Activated naive CD8-positive, alpha-beta T cell treated with anti-CD3 and anti-CD28 coated beads, Interleukin-2, amount 10 ng/mL, durations not matched to agents 7 days and 5 days (primary cell): ENCODE results near the gene EEF1G. TPM values are rescaled to one million over a fixed set of nuclear protein-coding genes. Genes with fewer than 3 reads are reported as not detected.
"Not testable (repeated sequence)": the region's sequence is repeated elsewhere in the genome, so short reads cannot be mapped to it uniquely, and the experiment has no call there.

Experiments
- ATAC-seq: fragments of 150-1000 bp; cut with Tn5 transposase; one replicate; pipeline ENCODE4 v1.10.0; 2021; ENCODE audit warnings: low read depth, moderate library complexity
- POLR2A ChIA-PET: fragments of 350-600 bp; sonication (Branson Sonifier 250); formaldehyde crosslinking; loops from one replicate; lab custom pipeline; 2021; ENCODE audit warnings: antibody characterized with exemption; lab: Charles Lee
- DNase-seq: peaks from one replicate; pipeline ENCODE4 v3.0.0; 2021
- H3K27ac Mint-ChIP-seq: one replicate; pipeline ENCODE4 v1.8.0; 2022; ENCODE audit warnings: mild to moderate bottlenecking, mixed read lengths
- H3K27me3 Mint-ChIP-seq: one replicate; pipeline ENCODE4 v1.8.0; 2022; ENCODE audit warnings: mild to moderate bottlenecking, moderate library complexity, mixed read lengths
- H3K36me3 Mint-ChIP-seq: one replicate; pipeline ENCODE4 v1.8.0; 2021; ENCODE audit warnings: mild to moderate bottlenecking, mixed read lengths
- H3K4me1 Mint-ChIP-seq: one replicate; pipeline ENCODE4 v1.8.0; 2021; ENCODE audit warnings: mixed read lengths
- H3K4me3 Mint-ChIP-seq: one replicate; pipeline ENCODE4 v1.8.0; 2022; ENCODE audit warnings: mild to moderate bottlenecking, moderate library complexity, mixed read lengths
- H3K9me3 Mint-ChIP-seq: one replicate; pipeline ENCODE4 v1.8.0; 2021; ENCODE audit warnings: mixed read lengths
- total RNA-seq, 2 experiments: library from RNA; stranded (reverse); gene quantifications; one replicate each; pipeline ENCODE4 v1.2.3, GENCODE V29; 2021

EEF1G gene
- total RNA-seq, 2 experiments from 2014 or later: 1,132 to 1,152 TPM

DNA sequence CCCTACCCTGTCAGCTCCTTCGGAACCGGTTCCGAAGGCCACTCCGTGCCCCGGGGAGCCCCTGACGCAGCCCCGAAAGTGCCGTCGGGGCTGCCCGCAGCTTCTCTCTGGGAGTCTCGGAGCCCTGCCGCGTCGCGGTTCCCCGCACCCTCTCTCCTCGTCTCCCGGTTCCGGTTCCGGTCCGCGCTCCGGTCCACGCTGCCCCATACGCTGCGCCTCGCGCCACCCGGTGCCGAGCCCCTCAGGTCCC, 27.4 kb upstream of the EEF1G start:
- ATAC-seq (no peak), DNase-seq (no peak)
- Mint-ChIP-seq H3K27me3 (no peaks in the 10 kb centered on the region), H3K9me3 (no peaks in the 10 kb centered on the region), H3K36me3 (peaks cover 51% of the 10 kb centered on the region), H3K4me1 (peaks cover 34% of the 10 kb centered on the region), H3K27ac (peak overlapping the region; percentile 88), H3K4me3 (peak overlapping the region; percentile 87)
- POLR2A ChIA-PET: interaction anchor here (0.6 to 4.2 kb wide), 20 partner anchors 9 to 280 kb away, joined by 3 to 83 read pairs (median 8); partner anchors contain the start of genes B3GAT3, BSCL2, C11orf98 and CSKMT

DNA sequence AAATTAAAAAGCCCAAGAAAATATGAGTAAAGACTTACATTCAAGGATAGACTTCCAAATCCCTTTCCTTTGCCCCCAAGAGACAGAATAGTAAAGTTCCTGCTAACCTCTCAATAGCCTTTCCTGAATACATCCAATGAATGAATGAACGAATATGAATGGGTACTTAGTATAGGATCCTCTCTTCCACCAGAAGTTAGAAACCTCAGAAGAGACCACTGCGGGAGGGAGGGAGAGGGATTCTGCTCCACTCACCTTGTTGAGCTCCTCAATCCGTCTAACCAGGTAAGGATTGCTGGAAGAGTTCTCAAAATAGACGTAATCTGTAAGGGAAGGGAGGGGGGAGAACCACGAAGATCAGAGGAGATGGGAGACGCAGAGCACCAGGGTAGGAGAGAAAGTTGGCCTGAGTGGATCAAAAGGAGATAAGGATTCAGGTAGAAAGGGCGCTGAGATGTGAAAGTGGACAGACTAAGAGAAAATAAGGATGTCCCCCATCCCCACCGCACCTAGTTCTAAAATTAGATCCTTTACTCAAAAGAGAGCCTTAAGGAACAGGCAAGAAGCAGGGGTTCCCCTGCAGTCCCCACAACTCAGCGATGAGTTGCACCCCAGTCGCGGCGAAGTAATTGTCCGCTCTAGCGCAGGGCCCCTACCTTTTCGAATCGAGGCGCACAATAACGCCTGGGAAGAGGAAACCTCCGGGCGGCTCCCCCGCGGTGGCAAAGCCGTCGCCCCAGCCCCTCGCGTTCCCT, 26.9 kb upstream of the EEF1G start:
- Mint-ChIP-seq H3K9me3 (no peaks in the 10 kb centered on the region), H3K27ac (peak overlapping the region; percentile 88), H3K4me1 (peaks cover 35% of the 10 kb centered on the region), H3K27me3 (no peaks in the 10 kb centered on the region), H3K36me3 (peaks cover 52% of the 10 kb centered on the region), H3K4me3 (peak overlapping the region; percentile 87)
- no peak for ATAC-seq
- POLR2A ChIA-PET: interaction anchor here (0.5 to 4.2 kb wide), 17 partner anchors 9 to 256 kb away, joined by 3 to 83 read pairs (median 14); partner anchors contain the start of genes B3GAT3, BSCL2, C11orf98 and CSKMT
- DNase-seq: no peak

DNA sequence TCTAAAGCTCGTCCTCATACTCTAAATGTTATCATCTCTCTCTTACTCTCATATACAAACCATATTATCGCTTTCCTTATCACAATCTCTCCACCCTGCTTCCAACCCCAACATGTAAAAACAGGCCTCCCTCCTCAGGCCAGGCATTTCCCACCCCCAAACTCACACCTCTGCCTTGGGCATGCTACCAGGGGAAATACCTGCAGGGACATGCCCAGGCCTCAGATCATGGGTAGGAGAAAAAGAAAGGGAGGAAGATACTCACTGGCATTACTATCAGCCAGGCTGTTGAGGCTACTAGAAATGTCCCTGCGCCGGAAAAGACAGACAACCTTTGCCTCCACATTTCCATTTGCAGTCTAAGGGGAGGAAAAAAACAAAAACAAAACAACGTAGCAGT, 26.2 kb upstream of the EEF1G start:
- H3K4me3 Mint-ChIP-seq: peak overlapping the region; percentile 87
- no peaks in the 10 kb centered on the region for H3K9me3 Mint-ChIP-seq
- DNase-seq: no peak
- H3K36me3 Mint-ChIP-seq: peaks cover 51% of the 10 kb centered on the region
- no peak for ATAC-seq
- H3K27me3 Mint-ChIP-seq: no peaks in the 10 kb centered on the region
- H3K4me1 Mint-ChIP-seq: peaks cover 39% of the 10 kb centered on the region
- H3K27ac Mint-ChIP-seq: peak overlapping the region; percentile 88
- POLR2A ChIA-PET: interaction anchor here (0.5 to 4.2 kb wide), 19 partner anchors 8 to 256 kb away, joined by 3 to 83 read pairs (median 5); partner anchors contain the start of genes B3GAT3, C11orf98, CSKMT and EEF1G

DNA sequence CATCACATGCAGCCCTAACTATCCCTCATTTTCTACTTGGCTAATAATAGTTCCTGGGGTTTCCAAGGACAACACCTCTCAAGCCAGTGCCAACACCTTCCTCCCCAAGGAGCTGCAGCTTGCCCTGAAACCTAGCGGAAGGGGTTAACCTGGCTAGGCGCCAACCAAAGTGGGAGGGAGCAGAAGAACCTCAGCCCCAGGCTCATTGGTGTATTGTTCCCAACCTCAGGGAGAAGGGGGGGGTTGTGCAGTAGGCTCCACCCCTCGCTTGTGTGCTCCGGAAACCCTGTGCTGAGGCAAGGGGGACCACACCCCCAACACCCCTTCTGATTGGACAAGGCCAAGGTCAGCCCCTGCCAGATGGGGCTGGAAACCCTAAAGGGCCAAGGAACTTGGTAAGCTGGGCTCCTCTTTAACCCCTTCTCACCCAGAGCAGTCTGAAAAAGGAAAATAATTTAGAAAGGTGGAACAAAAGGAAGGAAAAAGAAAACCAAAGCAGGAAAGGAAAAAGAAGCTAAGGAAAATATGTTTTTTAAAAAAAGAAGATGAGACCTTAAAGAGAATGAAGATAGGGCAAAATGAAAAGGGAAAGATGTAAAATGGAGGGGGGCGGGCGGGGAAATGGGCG, 25.5 kb upstream of the EEF1G start:
- Mint-ChIP-seq H3K36me3 (peaks cover 55% of the 10 kb centered on the region), H3K27me3 (no peaks in the 10 kb centered on the region), H3K4me1 (peaks cover 40% of the 10 kb centered on the region), H3K4me3 (peak overlapping the region; percentile 87), H3K9me3 (no peaks in the 10 kb centered on the region), H3K27ac (peak overlapping the region; percentile 88)
- POLR2A ChIA-PET: interaction anchor here (0.6 to 4.2 kb wide), 20 partner anchors 8 to 283 kb away, joined by 3 to 49 read pairs (median 4); partner anchors contain the start of genes B3GAT3, C11orf98, CSKMT and EEF1G
- DNase-seq (peak; percentile 89), ATAC-seq (peak; percentile 64)

DNA sequence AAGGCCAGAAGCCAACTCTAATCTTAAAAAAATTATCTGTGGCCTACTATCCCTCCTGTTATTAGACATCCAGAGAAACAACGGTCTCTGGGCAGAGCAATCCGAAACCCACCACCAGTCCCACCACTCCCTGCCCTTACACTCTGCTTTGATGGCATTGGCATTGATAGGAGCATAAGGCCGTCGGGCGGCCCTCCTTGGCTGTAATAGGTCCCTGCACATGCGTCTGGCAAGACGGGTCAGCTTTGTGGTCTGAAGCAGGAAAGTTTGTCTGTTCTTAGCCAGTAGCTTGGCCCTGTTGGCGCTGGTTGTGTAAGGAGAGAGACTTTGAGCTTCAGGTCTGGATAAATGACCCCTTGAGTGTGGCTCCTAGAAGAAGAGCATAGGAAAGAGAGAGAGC, 21.4 kb upstream of the EEF1G start:
- H3K27me3 Mint-ChIP-seq: no peaks in the 10 kb centered on the region
- H3K4me1 Mint-ChIP-seq: peaks cover 50% of the 10 kb centered on the region
- POLR2A ChIA-PET: interaction anchor here (0.6 to 1.0 kb wide), 4 partner anchors 77 to 166 kb away, joined by 3 to 4 read pairs (median 3); partner anchors contain the start of genes LBHD1 and POLR2G
- ATAC-seq (no peak), DNase-seq (no peak)
- no peak overlapping the region for H3K4me3 Mint-ChIP-seq
- no peak overlapping the region for H3K27ac Mint-ChIP-seq
- peaks cover 44% of the 10 kb centered on the region for H3K36me3 Mint-ChIP-seq
- H3K9me3 Mint-ChIP-seq: no peaks in the 10 kb centered on the region

DNA sequence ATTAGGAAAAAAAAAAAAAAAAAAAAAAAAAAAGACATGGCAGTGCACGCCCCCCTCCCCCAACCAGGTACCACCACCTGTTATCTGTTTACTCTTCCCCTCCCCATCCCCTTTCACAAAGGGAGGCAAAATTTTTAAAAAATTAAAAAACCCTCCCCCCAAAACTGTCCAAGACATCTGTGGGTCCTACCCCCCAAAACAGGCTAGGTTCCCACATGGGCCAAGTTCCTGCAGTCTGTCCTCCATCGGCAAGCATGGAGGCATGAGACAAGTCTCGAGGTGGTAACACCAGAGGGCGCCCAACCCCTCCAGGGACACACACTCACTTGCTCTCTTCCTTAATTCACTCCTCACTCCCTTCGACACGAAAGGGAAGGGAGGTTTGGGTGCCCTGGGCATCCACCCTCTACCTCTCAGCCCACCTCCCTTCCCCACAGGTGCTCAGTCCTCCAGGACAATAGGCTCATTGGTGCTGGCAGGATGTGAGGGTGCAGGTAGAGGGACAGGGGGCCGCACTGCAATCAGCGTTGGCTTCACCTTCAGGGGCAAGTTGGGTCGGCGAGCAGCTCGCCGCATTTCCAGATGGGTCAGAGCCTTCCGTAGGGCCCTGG, 19.8 kb upstream of the EEF1G start:
- H3K27me3 Mint-ChIP-seq: no peaks in the 10 kb centered on the region
- peaks cover 29% of the 10 kb centered on the region for H3K36me3 Mint-ChIP-seq
- ATAC-seq (peak; percentile 28), DNase-seq (peak; percentile 82)
- peaks cover 46% of the 10 kb centered on the region for H3K4me1 Mint-ChIP-seq
- no peaks in the 10 kb centered on the region for H3K9me3 Mint-ChIP-seq
- H3K27ac Mint-ChIP-seq: peak overlapping the region; percentile 88
- H3K4me3 Mint-ChIP-seq: peak overlapping the region; percentile 58
- POLR2A ChIA-PET: interaction anchor here (0.6 to 4.8 kb wide), 14 partner anchors 8 to 1272 kb away, joined by 3 to 83 read pairs (median 26); partner anchors contain the start of genes BSCL2, C11orf98, CSKMT and EML3

DNA sequence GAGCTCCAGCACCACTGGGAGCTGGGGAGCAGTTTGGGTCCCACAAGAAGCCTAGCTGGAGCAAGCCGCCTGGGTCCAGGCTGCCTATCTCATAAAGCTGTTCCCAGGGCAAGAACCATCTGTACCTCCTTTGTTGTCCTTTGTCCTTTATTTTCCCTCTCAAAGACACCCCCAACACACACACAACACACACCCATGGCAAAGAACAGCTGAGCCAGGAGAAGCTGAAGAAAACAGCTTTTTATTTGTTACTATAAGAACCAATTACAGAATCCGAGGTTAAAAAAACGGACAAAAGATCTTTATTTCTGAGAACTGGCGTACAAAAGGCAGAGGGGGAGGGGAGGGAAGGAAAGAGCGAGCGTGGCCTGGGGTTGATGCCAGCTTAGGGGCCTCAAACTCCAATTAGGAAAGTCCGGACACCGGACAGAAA, 19.3 kb upstream of the EEF1G start:
- Mint-ChIP-seq H3K4me1 (peaks cover 46% of the 10 kb centered on the region), H3K27me3 (no peaks in the 10 kb centered on the region), H3K36me3 (peaks cover 27% of the 10 kb centered on the region), H3K27ac (no peak overlapping the region), H3K9me3 (no peaks in the 10 kb centered on the region), H3K4me3 (peak overlapping the region; percentile 43)
- POLR2A ChIA-PET: interaction anchor here (0.6 to 4.8 kb wide), 19 partner anchors 9 to 1273 kb away, joined by 3 to 83 read pairs (median 26); partner anchors contain the start of genes B3GAT3, BSCL2, C11orf98 and CSKMT
- DNase-seq (no peak), ATAC-seq (no peak)

DNA sequence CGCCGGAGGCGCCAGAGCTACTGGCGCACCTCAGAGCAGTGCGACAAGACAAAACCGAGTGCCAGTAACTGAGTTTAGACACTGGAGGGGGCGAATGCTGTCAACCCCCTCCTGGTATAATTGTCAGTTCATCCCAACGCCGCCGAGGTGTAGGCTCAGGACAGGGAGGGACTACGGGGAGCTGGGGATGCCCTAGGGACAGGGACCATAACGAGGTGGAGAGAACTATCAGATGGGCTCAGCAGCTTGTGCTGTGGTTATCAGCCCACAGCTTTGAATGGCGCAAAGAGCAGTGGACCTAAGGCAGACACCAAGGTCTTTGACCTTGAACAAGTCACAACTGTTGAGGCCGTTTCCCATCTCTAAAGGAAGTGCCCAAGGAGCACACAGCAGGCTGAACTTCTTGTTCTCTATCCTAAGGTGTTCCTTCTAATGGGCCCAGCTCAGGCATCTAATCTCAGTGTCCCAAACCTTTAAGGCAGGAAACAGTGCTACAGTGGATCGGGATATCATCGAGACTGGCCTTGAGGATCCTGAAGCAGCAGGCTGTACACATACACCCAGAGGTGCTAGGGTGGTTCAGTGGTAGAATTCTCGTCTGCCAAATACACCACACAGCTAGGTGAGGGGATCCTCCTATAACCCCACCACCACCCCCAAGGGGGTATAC, 18.6 kb upstream of the EEF1G start:
- ATAC-seq: no peak
- Mint-ChIP-seq H3K9me3 (no peaks in the 10 kb centered on the region), H3K36me3 (peaks cover 24% of the 10 kb centered on the region), H3K4me3 (peak overlapping the region; percentile 100), H3K4me1 (peaks cover 40% of the 10 kb centered on the region), H3K27ac (peak overlapping the region; percentile 99), H3K27me3 (no peaks in the 10 kb centered on the region)
- no peak for DNase-seq
- POLR2A ChIA-PET: interaction anchor here (0.5 to 4.8 kb wide), 47 partner anchors 10 to 291 kb away, joined by 3 to 83 read pairs (median 8); partner anchors contain the start of genes AHNAK, B3GAT3, BSCL2 and C11orf98

DNA sequence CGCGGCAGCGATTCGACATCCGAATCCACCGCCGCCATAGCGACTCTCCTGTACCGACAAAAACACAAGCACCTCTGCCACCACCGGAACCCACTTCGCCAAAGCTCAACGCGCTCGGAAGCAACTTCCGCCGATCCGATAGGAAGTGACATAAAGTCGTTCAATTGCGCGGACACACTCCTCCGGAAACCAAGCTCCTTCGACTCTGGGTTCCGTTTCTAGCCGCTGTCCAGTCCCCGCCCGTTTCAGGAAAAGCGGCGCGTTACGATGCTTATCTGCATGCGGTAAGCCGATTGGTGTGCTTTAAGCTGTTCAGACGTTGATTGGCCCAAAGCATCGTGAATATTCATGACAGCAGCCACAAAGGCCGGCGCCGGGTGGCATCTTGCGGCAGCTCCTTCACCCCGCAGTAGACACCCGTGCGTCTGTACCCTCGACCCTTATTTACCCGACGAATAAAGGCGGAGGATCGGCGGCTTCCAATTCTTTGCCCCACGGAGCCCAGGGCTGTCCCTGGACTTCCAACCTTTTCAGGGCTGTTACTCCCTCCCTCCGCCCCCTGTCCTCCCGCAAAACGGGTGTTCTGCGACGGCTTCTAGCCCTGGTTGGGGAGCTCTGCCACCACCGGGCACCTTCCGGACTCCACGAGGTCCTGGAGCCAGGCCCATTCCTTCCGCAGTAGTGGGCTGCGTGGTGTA, 17.9 kb upstream of the EEF1G start, which contains the start of gene TUT1:
Gene TUT1 (minus strand): TSS at position 76 of the 698 bp plus-strand sequence. CDS start 38 bp downstream, at position 38.
- peak; percentile 91 for DNase-seq
- Mint-ChIP-seq H3K9me3 (no peaks in the 10 kb centered on the region), H3K27me3 (no peaks in the 10 kb centered on the region), H3K36me3 (peaks cover 21% of the 10 kb centered on the region), H3K27ac (peak within 1 kb of the TSS; percentile 99), H3K4me3 (peak within 1 kb of the TSS; percentile 100), H3K4me1 (peaks cover 38% of the 10 kb centered on the region)
- peak; percentile 88 for ATAC-seq
- POLR2A ChIA-PET: interaction anchor here (0.5 to 4.8 kb wide), 52 partner anchors 8 to 291 kb away, joined by 3 to 83 read pairs (median 7); partner anchors contain the start of genes AHNAK, B3GAT3, BSCL2 and C11orf98

DNA sequence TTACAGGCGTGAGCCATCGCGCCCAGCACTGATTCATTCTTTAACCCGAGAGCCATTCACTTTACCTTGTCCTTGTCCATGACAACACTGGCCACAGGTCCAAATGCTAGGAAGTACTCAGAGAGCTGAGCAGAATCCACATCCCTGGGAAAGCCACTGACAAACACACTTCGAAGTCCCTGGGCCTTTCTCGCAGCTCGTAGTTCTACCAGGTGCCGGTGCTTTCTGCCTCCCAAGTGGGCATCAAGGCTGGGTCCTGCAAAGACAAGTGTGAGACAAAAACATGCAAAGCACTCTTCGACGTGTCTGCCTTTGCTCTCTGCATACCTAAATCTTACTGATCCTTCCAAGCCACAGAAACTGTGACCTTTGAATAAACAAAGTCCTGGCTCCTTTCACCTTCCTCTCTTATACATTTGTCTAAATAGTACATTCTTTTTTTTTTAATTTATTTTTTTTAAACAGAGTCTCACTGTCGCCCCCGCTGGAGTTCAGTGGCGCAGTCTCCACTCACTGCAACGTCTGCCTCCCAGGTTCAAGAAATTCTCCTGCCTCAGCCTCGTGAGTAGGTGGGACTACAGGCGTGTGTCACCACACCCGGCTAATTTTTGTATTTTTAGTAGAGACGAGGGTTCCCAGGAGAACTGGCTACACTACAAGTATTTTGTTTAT, 15.4 kb upstream of the EEF1G start:
- POLR2A ChIA-PET: no interaction called here
- H3K4me3 Mint-ChIP-seq: peak overlapping the region; percentile 30
- H3K9me3 Mint-ChIP-seq: no peaks in the 10 kb centered on the region
- H3K27me3 Mint-ChIP-seq: no peaks in the 10 kb centered on the region
- ATAC-seq: no peak
- no peak for DNase-seq
- peaks cover 13% of the 10 kb centered on the region for H3K36me3 Mint-ChIP-seq
- H3K27ac Mint-ChIP-seq: no peak overlapping the region
- peaks cover 30% of the 10 kb centered on the region for H3K4me1 Mint-ChIP-seq

DNA sequence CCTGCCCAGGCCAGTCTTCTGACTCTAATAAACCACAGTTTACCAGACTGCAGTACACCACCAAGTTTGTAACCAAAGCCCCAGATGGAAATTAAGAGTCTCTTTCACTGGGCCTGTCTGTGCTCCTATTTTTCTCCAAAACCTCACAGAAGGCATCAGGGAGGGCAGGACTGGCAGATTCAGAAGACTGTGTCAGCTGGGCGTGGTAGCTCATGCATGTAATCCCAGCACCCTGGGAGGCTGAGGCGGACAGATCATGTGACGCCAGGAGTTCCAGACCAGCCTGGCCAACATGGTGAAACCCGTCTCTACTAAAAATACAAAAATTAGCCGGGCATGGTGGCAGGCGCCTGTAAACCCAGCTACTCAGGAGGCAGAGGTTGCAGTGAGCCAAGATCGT, 11.7 kb upstream of the EEF1G start:
- ATAC-seq, H3K27me3 Mint-ChIP-seq: not testable (repeated sequence)
- POLR2A ChIA-PET: interaction anchor here (0.8 to 3.8 kb wide), 3 partner anchors 11 to 36 kb away, joined by 3 to 23 read pairs (median 3); partner anchors contain the start of genes B3GAT3, EEF1G and EML3

More for the DNA sequence above, 11.7 kb upstream of the EEF1G start:
- H3K27ac Mint-ChIP-seq, DNase-seq, H3K4me3 Mint-ChIP-seq, H3K9me3 Mint-ChIP-seq, H3K36me3 Mint-ChIP-seq: not testable (repeated sequence)
- H3K4me1 Mint-ChIP-seq: peaks cover 12% of the 10 kb centered on the region
